Body of pancreas (tissue), 4 donors: ENCODE measurements around the gene PVALEF.

Experiments
- CTCF ChIP-seq, 7 experiments: fragments of 450-650 bp in 4 of 7; fragments of 200-600 bp in 3 of 7; sonication (generic) in 3 of 7; IDR thresholded peaks; one replicate each; pipeline ENCODE4 v1.5.1; 2016 to 2019; ENCODE audit warnings: antibody characterized with exemption in 7 of 7
- POLR2A ChIP-seq, 3 donors: fragments of 450-650 bp; IDR thresholded peaks; one replicate each; pipeline ENCODE4 v1.6.1; 2016; ENCODE audit warnings: antibody characterized with exemption in 3 of 3, mild to moderate bottlenecking in 2 of 3

- TF ChIP-seq CTCF (IDR thresholded peaks at IDR 0.05) (no peak), POLR2A (IDR thresholded peaks at IDR 0.05) (no peak)
Measured at GRCh38 chr17:81139428-81139827, 25.9 kb upstream of the PVALEF start.
